Right renal cortex interstitium (tissue), 3 donors: ENCODE measurements around the gene PRPF40B. TPM values are rescaled to one million over a fixed set of nuclear protein-coding genes. Genes with fewer than 3 reads are reported as not detected.

ENCODE experiments used
- DNase-seq, 3 donors: peaks; one replicate each; pipeline ENCODE4 v3.0.0-alpha.2; 2013; ENCODE audit warnings: low read depth in 3 of 3, low spot score in 2 of 3
- polyA plus RNA-seq, 3 donors: library from polyadenylated mRNA; unstranded; fragments of 120-200 nt; gene quantifications; one replicate each; pipeline ENCODE4 v1.2.1, GENCODE V29; 2013; ENCODE audit not compliant: insufficient read length in 3 of 3

Gene PRPF40B
- polyA plus RNA-seq, 3 donors = 20.0 to 21.1 (median 20.9) TPM

- no peak for DNase-seq
Observed at GRCh38 chr12:49680075-49680474, 56.7 kb downstream of the PRPF40B start.

- no peak for DNase-seq
Observed at GRCh38 chr12:49683599-49684309, 60.4 kb downstream of the PRPF40B start.

GRCh38 chr12:49684310-49684854 is 61.0 kb downstream of the PRPF40B start:
- no peak for DNase-seq

GRCh38 chr12:49687941-49688340 is 64.6 kb downstream of the PRPF40B start:
- no peak for DNase-seq

- no peak for DNase-seq
Observed at GRCh38 chr12:49689237-49689636, 65.9 kb downstream of the PRPF40B start.

- no peak for DNase-seq
Observed at GRCh38 chr12:49689785-49690184, 66.4 kb downstream of the PRPF40B start.

GRCh38 chr12:49692851-49693250 is 69.5 kb downstream of the PRPF40B start:
- DNase-seq = no peak

GRCh38 chr12:49693931-49694444 is 70.6 kb downstream of the PRPF40B start:
- no peak for DNase-seq

Other genes with a start within 250 kb of the PRPF40B start
- 1 to 10 TPM; 3.9 to 4.8 (median 4.2) TPM for gene KCNH3, start 84.5 kb upstream of the PRPF40B start, polyA plus RNA-seq
- 10 to 100 TPM; 64.1 to 69.2 (median 66.2) TPM for gene MCRS1, start 55.4 kb upstream of the PRPF40B start, polyA plus RNA-seq
- gene FAM186B, start 17.9 kb upstream of the PRPF40B start, polyA plus RNA-seq = under 1 TPM; 0.65 to 0.76 (median 0.67) TPM
- gene FMNL3, start 83.8 kb downstream of the PRPF40B start, polyA plus RNA-seq = 10 to 100 TPM; 36.7 to 43.1 (median 40.1) TPM
- 100 to 1,000 TPM; 778 to 791 (median 781) TPM for gene TMBIM6, start 118.0 kb downstream of the PRPF40B start, polyA plus RNA-seq
- 10 to 100 TPM; 11.6 to 13.9 (median 12.3) TPM for gene NCKAP5L, start 204.9 kb downstream of the PRPF40B start, polyA plus RNA-seq
- gene BCDIN3D, start 219.5 kb downstream of the PRPF40B start, polyA plus RNA-seq = 1 to 10 TPM; 6.7 to 8.7 (median 8.1) TPM